Fibroblast of pulmonary artery (primary cell): ENCODE measurements around the gene SERP1.

Source experiments
- DNase-seq: peaks from one replicate; pipeline ENCODE4 v3.0.0-alpha.2; 2010; ENCODE audit warnings: low read depth
- H3K4me3 ChIP-seq: replicated peaks from 2 replicates; pipeline ENCODE4 v1.5.1; 2011; ENCODE audit warnings: low read depth, mild to moderate bottlenecking, control low read depth, low read length, moderate library complexity
- CTCF ChIP-seq: IDR thresholded peaks from 2 replicates; pipeline ENCODE4 v1.5.1; 2011; ENCODE audit warnings: mild to moderate bottlenecking, control low read depth, low read length, inconsistent platforms; ENCODE audit errors: missing control alignments

Gene SERP1

GRCh38 chr3:150581174-150581573 lies 34.9 kb upstream of the SERP1 start:
- no peak overlapping the region for H3K4me3 ChIP-seq
- TF ChIP-seq CTCF: no peak
- DNase-seq: no peak

DNA sequence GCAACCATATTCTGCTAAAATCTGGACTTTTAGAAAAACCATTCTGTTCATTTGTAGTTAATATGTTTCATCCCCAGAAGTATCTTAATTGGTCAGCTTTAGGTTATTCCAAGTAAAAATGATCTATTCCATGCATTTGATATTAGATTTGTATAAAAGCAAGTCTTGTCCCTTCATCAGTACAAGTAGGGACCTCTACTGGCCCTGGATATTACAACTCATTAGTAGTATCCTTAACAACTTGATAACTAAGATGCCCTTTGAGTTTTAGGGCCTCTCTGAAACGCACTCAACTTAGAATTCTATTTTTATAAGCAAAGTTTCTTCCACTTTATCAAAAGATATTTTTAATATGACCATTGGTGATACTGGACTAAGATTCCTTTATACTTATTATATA lies 31.6 kb upstream of the SERP1 start:
- H3K4me3 ChIP-seq: no peak overlapping the region
- peak; percentile 19 for TF ChIP-seq CTCF
- DNase-seq: peak; percentile 22

- no peak for DNase-seq
- no peak overlapping the region for H3K4me3 ChIP-seq
- no peak for TF ChIP-seq CTCF
Measured at GRCh38 chr3:150567328-150567727, 21.0 kb upstream of the SERP1 start.

DNA sequence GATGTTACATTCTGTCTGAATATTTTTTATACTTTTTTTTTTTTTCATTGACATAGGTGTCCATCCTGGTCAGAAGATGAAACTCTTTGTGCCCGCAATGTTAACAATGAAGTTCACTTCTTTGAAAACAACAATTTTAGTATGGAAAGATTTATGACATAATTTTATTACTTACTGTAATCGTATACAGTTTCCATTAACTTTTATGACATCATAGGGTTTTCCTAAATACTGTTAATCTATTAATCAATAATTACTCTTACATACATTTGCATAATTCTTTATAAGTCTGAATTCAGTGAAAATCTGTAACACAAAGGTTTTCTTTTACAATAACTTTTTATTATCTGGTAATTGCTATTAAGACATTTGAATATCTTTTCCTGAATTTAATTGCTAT lies 17.9 kb upstream of the SERP1 start:
- no peak for TF ChIP-seq CTCF
- no peak for DNase-seq
- no peak overlapping the region for H3K4me3 ChIP-seq

GRCh38 chr3:150557725-150558124 lies 11.4 kb upstream of the SERP1 start:
- no peak for DNase-seq
- H3K4me3 ChIP-seq: no peak overlapping the region
- TF ChIP-seq CTCF: no peak

DNA sequence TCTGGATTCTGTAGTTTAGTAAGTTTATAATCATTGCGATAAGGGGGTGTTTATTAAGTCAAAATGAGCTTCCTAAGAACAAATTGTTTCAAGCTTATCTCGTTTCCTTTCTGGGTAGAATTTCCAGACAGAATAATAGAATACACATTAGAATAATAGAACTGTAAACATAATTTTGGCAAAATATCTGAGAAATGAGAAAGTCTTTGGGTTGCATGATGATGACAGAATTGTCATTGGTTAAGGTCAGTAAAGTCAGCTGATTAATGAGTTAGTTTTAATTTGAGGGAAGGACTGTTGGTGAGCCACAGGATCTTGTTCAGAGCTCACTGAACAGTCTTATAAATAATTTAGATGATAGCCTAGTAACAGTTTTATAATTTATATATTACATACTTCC lies 10.5 kb upstream of the SERP1 start:
- no peak overlapping the region for H3K4me3 ChIP-seq
- TF ChIP-seq CTCF: no peak
- DNase-seq: no peak

DNA sequence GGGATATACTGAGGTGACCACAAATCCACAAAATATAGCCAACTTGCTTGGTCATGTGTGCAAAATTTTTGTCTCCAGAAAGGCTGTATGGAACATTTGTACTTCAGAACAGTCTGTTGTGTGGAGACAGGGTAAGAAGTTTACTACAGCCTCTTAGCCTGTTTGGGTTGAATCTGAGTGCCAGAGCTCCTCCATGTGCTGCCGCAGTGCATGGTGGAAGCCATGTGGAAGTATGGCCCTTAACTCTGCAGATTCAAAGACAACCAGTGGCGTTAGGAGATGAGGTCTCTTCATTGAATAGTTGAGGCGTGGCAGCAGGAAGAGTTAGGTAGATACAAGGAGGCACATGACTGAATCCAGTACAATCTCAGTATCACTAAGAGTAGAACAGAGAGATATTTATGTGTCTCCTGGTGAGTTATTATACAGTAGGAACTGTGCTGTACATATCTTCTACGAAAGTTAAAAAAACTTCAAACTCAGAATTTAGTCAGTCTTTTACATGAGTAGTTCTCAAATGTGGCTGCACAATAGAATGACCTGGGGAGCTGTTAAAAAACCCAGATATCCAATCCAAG lies 9.7 kb upstream of the SERP1 start:
- no peak for DNase-seq
- TF ChIP-seq CTCF: no peak
- H3K4me3 ChIP-seq: no peak overlapping the region
